Stimulated activated CD4-positive, alpha-beta T cell treated with anti-CD3 and anti-CD28 coated beads, TNF-alpha, amount 100 ng/mL, for 24 hours (primary cell): ENCODE results near the gene KLB.
"Not testable (repeated sequence)": the region's sequence is repeated elsewhere in the genome, so short reads cannot be mapped to it uniquely, and the experiment has no call there.

ENCODE experiments used
- DNase-seq, 3 experiments: peaks; one replicate each; pipeline ENCODE4 v3.0.0-alpha.2; 2020; ENCODE audit warnings: low read depth in 3 of 3

KLB gene

DNA sequence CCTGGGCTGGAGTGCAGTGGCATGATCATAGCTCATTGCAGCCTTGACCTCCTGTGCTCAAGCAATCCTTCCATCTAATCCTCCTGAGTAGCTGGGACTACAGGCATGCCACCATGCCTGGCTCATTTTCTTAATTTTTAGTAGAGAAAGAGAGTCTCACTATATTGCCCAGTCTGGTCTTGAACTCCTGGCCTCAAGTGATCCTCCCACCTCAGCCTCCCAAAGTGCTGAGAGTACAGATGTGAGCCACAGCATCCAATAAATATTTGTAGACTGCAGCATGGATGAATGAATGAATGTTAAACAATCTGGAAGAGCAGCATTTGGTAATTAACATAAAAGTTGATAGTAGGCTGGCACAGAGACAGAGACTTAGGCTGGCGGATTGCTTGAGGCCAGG lies 20.0 kb downstream of the KLB start:
- DNase-seq: no peak

GRCh38 chr4:39427520-39428114 lies 20.9 kb downstream of the KLB start:
- no peak for DNase-seq

DNA sequence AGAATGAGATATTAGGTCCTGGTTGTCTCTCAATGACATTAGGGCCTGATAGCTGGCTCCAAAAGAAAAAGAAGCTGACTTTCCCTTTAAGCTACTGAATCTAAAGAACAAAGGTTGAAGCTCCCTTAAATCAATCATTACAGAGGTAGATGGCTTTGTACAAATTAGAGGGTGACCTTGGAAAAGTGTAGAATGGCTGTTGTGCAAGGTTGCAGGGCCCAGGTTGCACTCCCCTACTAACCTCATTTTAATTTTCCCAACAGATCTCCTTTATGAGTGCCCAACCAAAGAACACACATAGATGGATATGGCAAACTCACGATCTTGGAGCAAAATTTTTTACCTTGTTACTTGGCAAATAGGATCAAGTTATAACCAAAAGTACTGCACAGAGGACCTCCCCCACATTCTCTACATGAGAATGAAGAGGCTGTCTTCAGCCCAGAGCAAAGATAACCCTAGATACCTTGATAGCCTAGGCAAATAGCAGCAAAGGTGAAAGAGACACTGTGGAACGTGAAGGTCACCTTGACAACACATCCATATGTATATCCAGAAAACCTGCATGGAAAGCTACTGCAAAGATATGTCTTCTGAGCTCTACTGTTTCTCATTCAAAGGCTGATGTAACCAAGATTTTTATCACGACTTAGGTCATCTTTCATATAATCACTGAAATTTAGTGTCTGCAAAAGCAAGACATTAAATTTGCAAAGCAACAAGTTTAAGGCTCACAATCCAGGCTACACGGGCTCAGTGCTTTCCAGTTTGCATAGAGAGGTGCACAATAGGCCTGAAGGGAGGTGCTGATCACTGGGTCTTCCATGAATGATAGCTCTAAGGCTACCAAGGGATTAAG lies 23.0 kb downstream of the KLB start:
- DNase-seq: no peak

DNA sequence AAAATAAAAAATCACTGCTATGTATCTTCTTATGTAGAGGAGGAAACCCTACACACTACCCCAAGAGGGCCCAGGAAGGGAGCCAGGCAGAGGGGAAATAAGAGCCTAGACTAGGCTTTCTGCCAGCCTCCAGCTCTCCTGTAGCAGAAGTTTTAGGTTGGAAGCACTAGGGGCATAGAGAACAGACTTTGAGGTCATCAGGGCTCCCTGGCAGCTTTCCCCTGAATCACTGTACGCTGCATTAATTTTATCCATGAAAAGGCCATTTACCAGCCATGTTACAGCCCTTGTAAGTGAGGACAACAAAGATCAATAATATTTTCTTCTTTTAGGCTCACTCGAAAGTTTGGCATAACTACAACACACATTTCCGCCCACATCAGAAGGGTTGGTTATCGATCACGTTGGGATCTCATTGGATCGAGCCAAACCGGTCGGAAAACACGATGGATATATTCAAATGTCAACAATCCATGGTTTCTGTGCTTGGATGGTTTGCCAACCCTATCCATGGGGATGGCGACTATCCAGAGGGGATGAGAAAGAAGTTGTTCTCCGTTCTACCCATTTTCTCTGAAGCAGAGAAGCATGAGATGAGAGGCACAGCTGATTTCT lies 27.3 kb downstream of the KLB start:
- no peak for DNase-seq

GRCh38 chr4:39435659-39436563 lies 29.2 kb downstream of the KLB start:
- no peak for DNase-seq

- no peak for DNase-seq
Measured at GRCh38 chr4:39441593-39441992, 34.9 kb downstream of the KLB start.

- DNase-seq: no peak
Measured at GRCh38 chr4:39442998-39443397, 36.3 kb downstream of the KLB start.

DNA sequence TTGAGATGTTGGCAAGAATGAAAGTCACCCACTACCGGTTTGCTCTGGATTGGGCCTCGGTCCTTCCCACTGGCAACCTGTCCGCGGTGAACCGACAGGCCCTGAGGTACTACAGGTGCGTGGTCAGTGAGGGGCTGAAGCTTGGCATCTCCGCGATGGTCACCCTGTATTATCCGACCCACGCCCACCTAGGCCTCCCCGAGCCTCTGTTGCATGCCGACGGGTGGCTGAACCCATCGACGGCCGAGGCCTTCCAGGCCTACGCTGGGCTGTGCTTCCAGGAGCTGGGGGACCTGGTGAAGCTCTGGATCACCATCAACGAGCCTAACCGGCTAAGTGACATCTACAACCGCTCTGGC lies 39.7 kb downstream of the KLB start:
- DNase-seq: no peak

DNA sequence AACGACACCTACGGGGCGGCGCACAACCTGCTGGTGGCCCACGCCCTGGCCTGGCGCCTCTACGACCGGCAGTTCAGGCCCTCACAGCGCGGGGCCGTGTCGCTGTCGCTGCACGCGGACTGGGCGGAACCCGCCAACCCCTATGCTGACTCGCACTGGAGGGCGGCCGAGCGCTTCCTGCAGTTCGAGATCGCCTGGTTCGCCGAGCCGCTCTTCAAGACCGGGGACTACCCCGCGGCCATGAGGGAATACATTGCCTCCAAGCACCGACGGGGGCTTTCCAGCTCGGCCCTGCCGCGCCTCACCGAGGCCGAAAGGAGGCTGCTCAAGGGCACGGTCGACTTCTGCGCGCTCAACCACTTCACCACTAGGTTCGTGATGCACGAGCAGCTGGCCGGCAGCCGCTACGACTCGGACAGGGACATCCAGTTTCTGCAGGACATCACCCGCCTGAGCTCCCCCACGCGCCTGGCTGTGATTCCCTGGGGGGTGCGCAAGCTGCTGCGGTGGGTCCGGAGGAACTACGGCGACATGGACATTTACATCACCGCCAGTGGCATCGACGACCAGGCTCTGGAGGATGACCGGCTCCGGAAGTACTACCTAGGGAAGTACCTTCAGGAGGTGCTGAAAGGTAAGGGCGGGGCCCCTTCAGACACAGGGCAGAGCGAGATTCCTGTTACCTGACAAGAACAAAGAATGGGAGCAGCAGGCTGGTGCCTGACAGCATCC lies 40.3 kb downstream of the KLB start:
- peak in 1 of 3 experiments; percentile 43 for DNase-seq

DNA sequence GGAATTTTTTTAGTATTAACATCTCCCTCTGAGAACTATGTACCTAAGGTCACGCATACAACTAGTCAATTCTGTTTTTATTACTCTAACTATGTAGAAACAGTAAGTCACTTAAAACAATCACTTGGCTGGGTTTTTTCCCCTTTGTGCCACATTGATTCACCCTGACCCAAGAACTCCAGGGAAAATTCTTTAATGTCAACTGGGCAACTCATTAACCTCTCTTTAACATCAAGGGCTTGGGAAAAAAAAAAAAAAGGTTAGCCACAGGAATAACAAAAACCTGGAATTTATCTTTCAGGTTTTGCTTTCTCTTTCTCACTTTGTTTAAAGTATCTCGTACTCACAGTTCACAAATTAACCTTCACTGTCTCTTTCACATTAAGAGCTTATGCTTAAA lies 43.9 kb downstream of the KLB start:
- no peak for DNase-seq

GRCh38 chr4:39451423-39452023 lies 44.8 kb downstream of the KLB start:
- no peak for DNase-seq

DNA sequence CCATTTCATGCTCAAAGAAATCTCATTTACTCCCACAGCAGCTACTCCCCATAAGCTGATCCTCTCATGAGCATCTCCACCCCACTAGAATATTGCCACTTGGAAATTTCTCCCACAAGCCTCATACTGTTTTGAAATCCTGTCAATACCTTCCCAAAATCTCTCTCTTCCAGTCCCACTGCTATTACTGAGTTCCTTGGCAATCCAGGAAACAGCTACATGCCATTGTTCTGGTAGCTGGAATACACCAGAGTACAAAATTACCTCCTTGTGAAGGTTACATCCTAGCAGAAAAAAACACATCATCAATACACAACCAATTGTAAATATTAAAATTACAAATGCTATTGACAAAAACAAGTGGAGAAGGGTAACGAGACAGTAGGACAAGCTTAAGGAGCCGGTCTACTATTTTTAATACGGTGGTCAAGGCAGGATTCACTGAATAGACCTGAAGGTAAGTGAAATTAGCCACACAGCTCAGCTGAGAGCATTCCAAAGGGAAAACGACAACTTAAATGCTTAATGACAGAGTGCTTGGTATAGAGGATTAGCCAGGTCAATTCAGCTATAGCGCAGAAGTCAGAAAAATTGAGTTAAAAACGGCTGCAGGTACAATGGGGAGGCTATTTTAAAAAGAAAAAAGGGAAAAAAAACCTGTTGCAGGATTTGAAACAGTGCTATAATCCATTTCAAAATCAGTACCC lies 45.6 kb downstream of the KLB start:
- DNase-seq: no peak

DNA sequence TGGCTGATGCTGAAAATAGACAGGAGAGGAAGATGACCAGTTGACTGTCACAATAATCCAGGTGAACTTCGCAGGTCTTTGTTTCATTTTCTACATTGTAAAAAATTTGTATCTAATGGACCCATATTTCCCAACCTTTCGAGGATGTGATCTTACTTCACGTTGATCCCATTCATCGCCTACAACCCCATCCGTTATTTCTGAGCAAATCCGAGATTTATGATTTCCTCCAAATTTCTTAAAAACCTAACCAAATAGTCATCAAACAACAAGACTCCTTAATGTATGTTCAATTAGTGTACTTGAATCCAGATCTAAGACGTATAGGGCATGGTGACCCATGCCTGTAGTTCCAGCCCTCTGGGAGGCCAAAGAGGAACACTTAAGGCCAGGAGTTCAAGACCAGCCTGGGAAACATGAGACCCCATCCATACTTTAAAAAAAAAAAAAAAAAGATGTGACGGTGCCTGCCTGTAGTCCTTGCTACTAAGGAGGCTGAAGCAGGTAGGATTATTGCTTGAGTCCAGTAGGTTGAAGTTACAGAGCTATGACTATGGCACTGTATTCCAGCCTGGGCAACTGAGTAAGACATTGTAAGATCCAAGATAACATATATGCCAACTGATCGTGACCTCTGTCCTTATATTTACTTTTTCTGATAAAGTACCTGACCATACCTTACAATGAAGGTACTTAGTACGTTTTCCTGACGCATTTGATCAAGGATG lies 46.3 kb downstream of the KLB start:
- DNase-seq: no peak

GRCh38 chr4:39453738-39454137 lies 47.0 kb downstream of the KLB start:
- DNase-seq: no peak

DNA sequence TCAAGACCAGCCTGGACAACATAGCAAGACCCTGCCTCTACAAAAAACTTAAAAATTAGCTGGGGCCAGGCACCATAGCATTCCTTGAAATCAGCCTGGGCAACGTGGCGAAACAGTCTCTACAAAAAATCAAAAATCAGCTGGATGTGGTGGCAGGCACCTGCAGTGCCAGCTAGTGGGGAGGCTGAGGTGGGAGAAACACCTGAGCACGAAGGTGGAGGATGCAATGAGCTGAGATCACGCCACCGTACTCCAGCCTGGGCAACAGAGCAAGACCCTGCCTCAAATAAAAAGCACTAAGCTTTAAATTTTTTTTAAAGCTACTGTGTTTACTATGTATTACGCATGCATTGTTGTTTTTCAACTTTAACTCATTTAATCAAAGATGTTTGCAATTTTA lies 48.8 kb downstream of the KLB start:
- no peak for DNase-seq

DNA sequence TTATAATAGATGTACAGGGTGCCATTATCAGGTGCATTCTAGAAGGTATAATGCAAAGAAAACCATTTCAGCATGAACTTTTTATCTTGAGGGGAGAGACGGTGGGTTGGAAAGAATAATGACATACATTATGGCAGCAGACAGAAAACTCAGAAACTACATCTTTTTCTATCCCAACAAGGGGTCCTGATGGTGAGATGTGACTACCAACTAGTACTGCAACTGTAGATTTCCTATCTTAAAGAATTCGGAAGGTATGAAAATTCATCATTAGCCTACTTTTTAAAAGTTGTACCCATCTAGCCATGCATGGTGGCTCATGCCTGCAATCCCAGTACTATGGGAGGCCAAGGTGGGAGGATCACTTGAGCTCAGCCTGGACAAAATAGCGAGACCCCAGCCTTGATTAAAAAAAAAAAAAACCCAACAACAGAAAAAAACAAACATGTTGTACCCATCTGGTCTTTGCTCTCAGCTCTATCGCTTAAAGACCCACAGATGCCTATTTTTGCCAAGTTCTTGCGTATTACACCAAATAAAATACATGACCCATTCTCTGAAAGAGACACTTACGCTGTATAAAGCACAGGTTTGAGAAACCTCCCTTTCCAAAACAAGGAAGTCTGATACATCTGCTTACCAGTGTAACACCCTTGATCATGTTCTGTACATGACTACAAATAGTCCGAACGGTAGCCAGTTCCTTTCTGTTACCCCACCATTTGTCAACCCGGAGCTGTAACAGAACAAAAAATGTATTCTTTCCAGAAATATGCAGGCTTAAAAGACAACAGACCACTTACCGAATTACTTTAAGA lies 50.4 kb downstream of the KLB start:
- no peak for DNase-seq

- not testable (repeated sequence) for DNase-seq
Measured at GRCh38 chr4:39458161-39458504, 51.4 kb downstream of the KLB start.

DNA sequence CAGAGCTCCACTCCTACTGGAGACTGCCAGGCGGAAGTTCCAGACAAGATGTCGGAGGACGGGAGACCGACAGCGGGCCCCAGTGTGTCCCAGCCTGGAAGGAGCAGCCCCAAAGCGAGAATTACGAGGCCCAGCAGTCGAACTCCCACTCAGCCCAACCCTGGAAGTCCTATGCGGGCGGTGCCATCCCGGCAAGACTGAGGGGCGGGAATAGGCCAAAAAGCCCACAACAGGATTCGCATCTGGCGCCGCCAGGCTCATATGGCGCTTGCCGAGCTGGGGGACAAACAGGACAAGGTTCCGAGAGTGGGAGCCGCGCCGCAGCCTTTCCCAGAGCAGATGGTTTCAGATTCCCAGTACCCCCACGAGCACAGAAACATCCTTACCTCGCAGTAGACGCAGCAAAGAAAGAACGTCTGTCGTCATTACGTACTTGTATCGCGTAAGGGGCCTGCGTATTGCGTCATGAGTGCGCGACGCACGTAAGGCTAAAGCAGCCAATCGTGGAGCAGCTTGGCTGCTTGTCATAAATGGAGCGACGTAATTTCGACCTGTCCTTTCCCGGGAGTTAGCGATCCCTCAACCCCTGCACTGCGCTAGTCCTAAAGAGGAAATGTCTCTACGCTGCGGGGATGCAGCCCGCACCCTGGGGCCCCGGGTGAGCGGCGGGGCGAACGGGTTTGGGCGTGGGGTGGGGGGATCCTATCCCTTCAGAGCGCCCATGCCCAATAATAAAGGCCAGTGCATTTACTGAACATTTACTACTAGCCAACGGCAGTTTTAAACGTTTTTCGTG lies 52.0 kb downstream of the KLB start, which contains the start of the genes LIAS and RPL9:
LIAS (plus strand) TSS at position 552 of the 796 bp plus-strand sequence; CDS start at position 614, 62 bp downstream.
RPL9 (minus strand) TSS at position 418 of the 796 bp plus-strand sequence. CDS start 483 bp downstream, outside the sequence.
- DNase-seq: peak; percentile 84 to 91 (median 89)
